GM10847 (cell line): ENCODE data around the gene FAM219B.

Experiments
- POLR2A ChIP-seq: IDR thresholded peaks from 2 replicates; pipeline ENCODE4 v1.6.1; 2011; ENCODE audit not compliant: insufficient read length; ENCODE audit errors: extremely low read depth

Gene FAM219B

GRCh38 chr15:74907163-74907870 lies 666 bp upstream of the FAM219B start:
- no peak for TF ChIP-seq POLR2A

- TF ChIP-seq POLR2A, result no peak
Measured at GRCh38 chr15:74906067-74906449, 593 bp downstream of the FAM219B start.

GRCh38 chr15:74904190-74904805 lies 2.4 kb downstream of the FAM219B start:
- TF ChIP-seq POLR2A, result no peak

GRCh38 chr15:74903676-74904075 lies 3.0 kb downstream of the FAM219B start:
- no peak for TF ChIP-seq POLR2A

GRCh38 chr15:74902295-74903075 lies 4.2 kb downstream of the FAM219B start:
- TF ChIP-seq POLR2A, result no peak

GRCh38 chr15:74901612-74902063 lies 5.0 kb downstream of the FAM219B start:
- no peak for TF ChIP-seq POLR2A

- no peak for TF ChIP-seq POLR2A
Measured at GRCh38 chr15:74897300-74897701, 9.3 kb downstream of the FAM219B start.

- TF ChIP-seq POLR2A, result no peak
Measured at GRCh38 chr15:74896316-74896715, 10.3 kb downstream of the FAM219B start.

- no peak for TF ChIP-seq POLR2A
Measured at GRCh38 chr15:74895830-74896229, 10.8 kb downstream of the FAM219B start.

- TF ChIP-seq POLR2A, result no peak
Measured at GRCh38 chr15:74893627-74894026, 13.0 kb downstream of the FAM219B start.

GRCh38 chr15:74892931-74893330 lies 13.7 kb downstream of the FAM219B start:
- no peak for TF ChIP-seq POLR2A

GRCh38 chr15:74892313-74892712 lies 14.3 kb downstream of the FAM219B start:
- no peak for TF ChIP-seq POLR2A

GRCh38 chr15:74891469-74891868 lies 15.2 kb downstream of the FAM219B start:
- no peak for TF ChIP-seq POLR2A

GRCh38 chr15:74890665-74890960 lies 16.0 kb downstream of the FAM219B start:
- TF ChIP-seq POLR2A, result no peak

- TF ChIP-seq POLR2A, result peak; percentile 97
Measured at GRCh38 chr15:74889883-74890664, 16.6 kb downstream of the FAM219B start, which contains the start of gene MPI. Gene MPI (plus strand): TSS chr15:74890042. CDS start chr15:74890074, 32 bp downstream.

- no peak for TF ChIP-seq POLR2A
Measured at GRCh38 chr15:74889390-74889882, 17.2 kb downstream of the FAM219B start.

GRCh38 chr15:74888716-74889115 lies 17.9 kb downstream of the FAM219B start:
- no peak for TF ChIP-seq POLR2A
